K562 treated with DMSO at 1 percent for 4 hours (cell line): ENCODE results near the gene DDX46. TPM values are rescaled to one million over a fixed set of nuclear protein-coding genes. Genes with fewer than 3 reads are reported as not detected.

Experiments used
- total RNA-seq: library from RNA; unstranded; fragments of 300-600 nt; gene quantifications from 2 replicates; pipeline ENCODE4 v1.2.3, GENCODE V29; 2022; ENCODE audit not compliant: insufficient read depth

The DDX46 gene, protein sequence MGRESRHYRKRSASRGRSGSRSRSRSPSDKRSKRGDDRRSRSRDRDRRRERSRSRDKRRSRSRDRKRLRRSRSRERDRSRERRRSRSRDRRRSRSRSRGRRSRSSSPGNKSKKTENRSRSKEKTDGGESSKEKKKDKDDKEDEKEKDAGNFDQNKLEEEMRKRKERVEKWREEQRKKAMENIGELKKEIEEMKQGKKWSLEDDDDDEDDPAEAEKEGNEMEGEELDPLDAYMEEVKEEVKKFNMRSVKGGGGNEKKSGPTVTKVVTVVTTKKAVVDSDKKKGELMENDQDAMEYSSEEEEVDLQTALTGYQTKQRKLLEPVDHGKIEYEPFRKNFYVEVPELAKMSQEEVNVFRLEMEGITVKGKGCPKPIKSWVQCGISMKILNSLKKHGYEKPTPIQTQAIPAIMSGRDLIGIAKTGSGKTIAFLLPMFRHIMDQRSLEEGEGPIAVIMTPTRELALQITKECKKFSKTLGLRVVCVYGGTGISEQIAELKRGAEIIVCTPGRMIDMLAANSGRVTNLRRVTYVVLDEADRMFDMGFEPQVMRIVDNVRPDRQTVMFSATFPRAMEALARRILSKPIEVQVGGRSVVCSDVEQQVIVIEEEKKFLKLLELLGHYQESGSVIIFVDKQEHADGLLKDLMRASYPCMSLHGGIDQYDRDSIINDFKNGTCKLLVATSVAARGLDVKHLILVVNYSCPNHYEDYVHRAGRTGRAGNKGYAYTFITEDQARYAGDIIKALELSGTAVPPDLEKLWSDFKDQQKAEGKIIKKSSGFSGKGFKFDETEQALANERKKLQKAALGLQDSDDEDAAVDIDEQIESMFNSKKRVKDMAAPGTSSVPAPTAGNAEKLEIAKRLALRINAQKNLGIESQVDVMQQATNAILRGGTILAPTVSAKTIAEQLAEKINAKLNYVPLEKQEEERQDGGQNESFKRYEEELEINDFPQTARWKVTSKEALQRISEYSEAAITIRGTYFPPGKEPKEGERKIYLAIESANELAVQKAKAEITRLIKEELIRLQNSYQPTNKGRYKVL
- total RNA-seq, result 19.4 and 30.1 TPM in 2 replicates

GRCh38 chr5:134758504-134759341, at the start of gene DDX46:
TSS of gene DDX46 (plus strand) at chr5:134758779. CDS start at chr5:134758939, 160 bp downstream.

GRCh38 chr5:134738133-134738962, 20.2 kb upstream of the DDX46 start, which contains the start of gene CAMLG:
TSS of gene CAMLG (plus strand) at chr5:134738548. CDS start at chr5:134738621, 73 bp downstream.

GRCh38 chr5:134845852-134846640, 87.5 kb downstream of the DDX46 start, which contains the start of gene C5orf24:
TSS of gene C5orf24 (plus strand) at chr5:134845968. CDS start at chr5:134854901, 8,933 bp downstream.

DNA sequence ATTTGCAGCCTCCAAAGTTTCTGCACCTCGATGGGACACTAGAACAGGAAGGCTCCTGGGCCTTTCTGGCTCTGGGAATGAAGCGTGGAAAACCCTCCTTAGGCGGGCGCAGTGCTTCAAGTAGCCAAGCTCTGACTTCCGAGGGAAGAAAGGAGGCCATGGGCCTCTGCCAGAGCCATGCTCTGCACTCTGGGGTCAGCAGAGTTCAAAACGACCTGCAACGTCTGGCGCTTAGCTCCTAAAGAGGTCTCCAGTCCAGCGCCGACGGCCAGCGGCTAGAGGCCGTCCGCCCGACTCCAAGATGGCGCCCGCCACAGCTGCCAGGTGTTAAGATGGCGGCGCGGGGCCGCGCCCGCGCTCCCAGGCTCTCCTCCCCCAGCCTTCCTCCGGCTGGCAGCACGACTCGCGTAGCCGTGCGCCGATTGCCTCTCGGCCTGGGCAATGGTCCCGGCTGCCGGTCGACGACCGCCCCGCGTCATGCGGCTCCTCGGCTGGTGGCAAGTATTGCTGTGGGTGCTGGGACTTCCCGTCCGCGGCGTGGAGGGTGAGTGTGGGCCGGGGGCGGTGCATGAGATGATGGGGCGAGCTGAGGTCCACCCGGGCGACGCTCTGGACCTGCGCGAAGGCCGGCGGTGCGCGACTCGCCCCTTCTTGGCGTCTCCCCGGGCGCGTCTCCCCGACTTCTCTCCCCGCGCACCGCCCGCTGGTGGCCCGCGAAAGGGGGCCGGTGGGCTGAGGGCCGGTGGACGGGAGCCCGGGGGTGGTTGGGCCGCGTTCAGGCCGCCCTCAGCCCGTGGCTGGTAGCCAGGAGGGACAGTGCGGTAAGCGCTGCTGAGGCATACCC, 115.6 kb downstream of the DDX46 start, which contains the start of gene TXNDC15:
TSS of gene TXNDC15 (plus strand) at position 385 of the 844 bp plus-strand sequence. CDS start at position 442, 57 bp downstream.

Other genes with a start within 250 kb of the DDX46 start
- 14.8 and 15.0 TPM in 2 replicates for gene JADE2, start 233.1 kb upstream of the DDX46 start, total RNA-seq
- 24.8 and 27.0 TPM in 2 replicates for gene SAR1B, start 126.0 kb upstream of the DDX46 start, total RNA-seq
- gene SEC24A, start 110.0 kb upstream of the DDX46 start, total RNA-seq, result 11.3 and 14.9 TPM in 2 replicates
- gene CAMLG, start 20.2 kb upstream of the DDX46 start, total RNA-seq, result 37.3 and 37.6 TPM in 2 replicates
- gene C5orf24, start 87.2 kb downstream of the DDX46 start, total RNA-seq, result 16.7 and 22.7 TPM in 2 replicates
- gene TXNDC15, start 115.6 kb downstream of the DDX46 start, total RNA-seq, result 7.7 and 12.3 TPM in 2 replicates
- 1.7 and 2.6 TPM in 2 replicates for gene PCBD2, start 146.4 kb downstream of the DDX46 start, total RNA-seq
- gene CATSPER3, start 209.1 kb downstream of the DDX46 start, total RNA-seq, result not detected in 2 replicates